ENCODE data around the gene ACSL6.

Gene ACSL6

GRCh38 chr5:131977212-131977604, 34.2 kb downstream of the ACSL6 start:
- DNase-seq (ENCODE audit: low read depth) = no peak

- DNase-seq (ENCODE audit: low read depth) = no peak
These were observed 34.8 kb downstream of the ACSL6 start for GRCh38 chr5:131976414-131977211.

GRCh38 chr5:131974956-131975726, 36.3 kb downstream of the ACSL6 start:
- no peak for DNase-seq (ENCODE audit: low read depth)

- no peak for DNase-seq (ENCODE audit: low read depth)
These were observed 36.9 kb downstream of the ACSL6 start for GRCh38 chr5:131974622-131974955.

GRCh38 chr5:131974016-131974415, 37.4 kb downstream of the ACSL6 start:
- no peak for DNase-seq (ENCODE audit: low read depth)

- no peak for DNase-seq (ENCODE audit: low read depth)
These were observed 38.3 kb downstream of the ACSL6 start for GRCh38 chr5:131973089-131973712.

- no peak for DNase-seq (ENCODE audit: low read depth)
These were observed 43.0 kb downstream of the ACSL6 start for GRCh38 chr5:131968396-131968954.

- no peak for DNase-seq (ENCODE audit: low read depth)
These were observed 44.9 kb downstream of the ACSL6 start for GRCh38 chr5:131966551-131966950.

GRCh38 chr5:131965826-131966415, 45.5 kb downstream of the ACSL6 start:
- DNase-seq (ENCODE audit: low read depth) = no peak

- DNase-seq (ENCODE audit: low read depth) = no peak
These were observed 51.6 kb downstream of the ACSL6 start for GRCh38 chr5:131959906-131960305.

GRCh38 chr5:131959136-131959535, 52.3 kb downstream of the ACSL6 start:
- no peak for DNase-seq (ENCODE audit: low read depth)

- DNase-seq (ENCODE audit: low read depth) = no peak
These were observed 53.6 kb downstream of the ACSL6 start for GRCh38 chr5:131957721-131958441.

GRCh38 chr5:131953969-131954368, 57.5 kb downstream of the ACSL6 start:
- no peak for DNase-seq (ENCODE audit: low read depth)

- DNase-seq (ENCODE audit: low read depth) = no peak
These were observed 59.1 kb downstream of the ACSL6 start for GRCh38 chr5:131952301-131952857.

GRCh38 chr5:131950706-131951105, 60.8 kb downstream of the ACSL6 start:
- no peak for DNase-seq (ENCODE audit: low read depth)

GRCh38 chr5:131947445-131947844, 64.0 kb downstream of the ACSL6 start:
- DNase-seq (ENCODE audit: low read depth) = no peak

- DNase-seq (ENCODE audit: low read depth) = no peak
These were observed 65.8 kb downstream of the ACSL6 start, which contains the start of gene MEIKIN for GRCh38 chr5:131945551-131946168. Gene MEIKIN (minus strand): TSS chr5:131945663. CDS start chr5:131945505, 158 bp downstream.

GRCh38 chr5:131944702-131945550, 66.5 kb downstream of the ACSL6 start:
- no peak for DNase-seq (ENCODE audit: low read depth)

GRCh38 chr5:131943916-131944315, 67.5 kb downstream of the ACSL6 start:
- DNase-seq (ENCODE audit: low read depth) = no peak

- DNase-seq (ENCODE audit: low read depth) = no peak
These were observed 69.4 kb downstream of the ACSL6 start for GRCh38 chr5:131942016-131942415.

All from activated T-cell treated with anti-CD3 and anti-CD28 coated beads for 48 hours (primary cell).